K562 (cell line): ENCODE data around the gene DLL4. TPM values are rescaled to one million over a fixed set of nuclear protein-coding genes. Genes with fewer than 3 reads are reported as not detected.

Experiments used
- ATAC-seq: fragments of 200-7000 bp; cut with Tn5 transposase; 3 replicates; pipeline ENCODE4 v1.9.1; 2020; ENCODE audit warnings: moderate library complexity
- BruUV-seq: library from RNA; stranded (reverse); fragments of 400-500 nt; replicated peaks from 2 replicates; lab custom pipeline; 2021; lab: Mats Ljungman, UMichigan
- CTCF ChIA-PET: fragments of 300-600 bp; formaldehyde crosslinking; extraction: SDS; loops from one replicate; lab custom pipeline; 2021; ENCODE audit warnings: low intra/inter-chr PET ratio; lab: Yijun Ruan, JAX
- POLR2A ChIA-PET: fragments of 300-600, 350-650 bp; sonication (Branson Sonifier 250); formaldehyde crosslinking; extraction: SDS; loops from one replicate; lab custom pipeline; 2021; ENCODE audit warnings: antibody characterized with exemption, inconsistent platforms; lab: Yijun Ruan, JAX
- DNase-seq, 4 experiments: peaks; one replicate each; pipeline versions ENCODE4 v3.0.0 to v3.0.0-alpha.2; 2011 to 2018; ENCODE audit warnings: low spot score in 3 of 4, mixed read lengths in 3 of 4; ENCODE audit errors: extremely low read depth in 1 of 4
- FAIRE-seq: peaks from 2 replicates; lab custom pipeline; 2011; peaks lifted over from hg19 to GRCh38; lab: Jason Lieb, UNC
- H2AFZ ChIP-seq: 2 replicates; pipeline ENCODE4 v1.6.0; 2011; ENCODE audit warnings: low read depth, low read length, control low read depth, inconsistent platforms
- H3K27ac ChIP-seq: fragments of 200-600 bp; 3 replicates; pipeline ENCODE4 v1.8.0; 2011; ENCODE audit warnings: low read depth, mild to moderate bottlenecking, control low read depth, inconsistent platforms, low read length, moderate library complexity, mixed read lengths; ENCODE audit errors: extremely low read depth
- H3K27me3 ChIP-seq, 2 experiments: fragments of 300-600 bp in 1 of 2; 2 replicates in 1 of 2; 3 replicates in 1 of 2; pipeline versions ENCODE4 v1.6.0 to v1.8.0; 2011; ENCODE audit warnings: inconsistent platforms in 2 of 2, low read length in 2 of 2, mild to moderate bottlenecking in 1 of 2, mixed read lengths in 1 of 2, moderate library complexity in 1 of 2; ENCODE audit not compliant: control insufficient read depth in 2 of 2, insufficient read depth in 2 of 2
- H3K36me3 ChIP-seq: fragments of 300-600 bp; 3 replicates; pipeline ENCODE4 v1.8.0; 2011; ENCODE audit warnings: mild to moderate bottlenecking, low read length, inconsistent platforms; ENCODE audit not compliant: control insufficient read depth, insufficient read depth
- H3K4me1 ChIP-seq, 2 experiments: fragments of 200-600 bp in 1 of 2; replicated peaks in 1 of 2; 2 replicates in 1 of 2; 3 replicates in 1 of 2; pipeline versions ENCODE4 v1.5.1 to v1.8.0; 2011; ENCODE audit warnings: inconsistent platforms in 2 of 2, low read length in 2 of 2, mild to moderate bottlenecking in 1 of 2, mixed read lengths in 1 of 2, moderate library complexity in 1 of 2; ENCODE audit not compliant: control insufficient read depth in 2 of 2, insufficient read depth in 2 of 2
- H3K4me2 ChIP-seq: 2 replicates; pipeline ENCODE4 v1.6.1; 2011; ENCODE audit warnings: low read length, control low read depth, inconsistent platforms, mixed read lengths; ENCODE audit not compliant: insufficient read depth
- H3K4me3 ChIP-seq: fragments of 200-600 bp; sonication (generic), shearing (Covaris generic); 2 replicates; pipeline ENCODE4 v1.5.1; 2016; ENCODE audit warnings: control low read depth, inconsistent platforms
- H3K79me2 ChIP-seq: fragments of 200-600 bp; 3 replicates; pipeline ENCODE4 v1.8.0; 2011; ENCODE audit warnings: low read length, inconsistent platforms; ENCODE audit not compliant: control insufficient read depth, insufficient read depth
- H3K9ac ChIP-seq, 2 experiments: 2 replicates each; pipeline versions ENCODE4 v1.6.0 to v1.6.1; 2011; ENCODE audit warnings: low read depth in 2 of 2, low read length in 2 of 2, control low read depth in 1 of 2, inconsistent platforms in 1 of 2, mild to moderate bottlenecking in 1 of 2, mixed read lengths in 1 of 2; ENCODE audit not compliant: insufficient read depth in 1 of 2
- H3K9me1 ChIP-seq: one replicate; pipeline ENCODE4 v1.6.0; 2011; ENCODE audit warnings: inconsistent platforms, mild to moderate bottlenecking, low read length, moderate library complexity; ENCODE audit not compliant: control insufficient read depth, insufficient read depth
- H3K9me3 ChIP-seq: replicated peaks from 2 replicates; pipeline ENCODE4 v1.5.1; 2011; ENCODE audit warnings: low read depth, low read length, inconsistent platforms; ENCODE audit not compliant: control insufficient read depth, insufficient read depth
- H4K20me1 ChIP-seq: replicated peaks from 2 replicates; pipeline ENCODE4 v1.6.1; 2011; ENCODE audit warnings: low read length, inconsistent platforms, mixed read lengths; ENCODE audit not compliant: control insufficient read depth, insufficient read depth
- ELF4 ChIP-seq: fragments of 450-650 bp; formaldehyde crosslinking; IDR thresholded peaks from 2 replicates; pipeline ENCODE4 v1.4.0; 2022; ENCODE audit warnings: missing genetic modification characterization
- FOSL1 ChIP-seq: fragments of 200-800 bp; sonication (Bioruptor generic); conservative IDR thresholded peaks from 2 replicates; pipeline ENCODE4 v1.6.1; 2016; ENCODE audit warnings: missing genetic modification characterization, missing compliant biosample characterization
- FOXJ2 ChIP-seq: fragments of 200-800 bp; sonication (Bioruptor generic); IDR thresholded peaks from 2 replicates; pipeline ENCODE4 v1.6.1; 2016; ENCODE audit warnings: missing genetic modification characterization, missing compliant biosample characterization
- RNF2 ChIP-seq: sonication (generic); IDR thresholded peaks from 2 replicates; pipeline ENCODE4 v1.6.1; 2016
- SOX6 ChIP-seq: fragments of 450-650 bp; IDR thresholded peaks from 2 replicates; pipeline ENCODE4 v1.6.1; 2014; ENCODE audit warnings: mild to moderate bottlenecking
- SREBF2 ChIP-seq: sonication (generic); formaldehyde crosslinking; IDR thresholded peaks from 2 replicates; pipeline ENCODE4 v1.4.0; 2020; ENCODE audit warnings: mild to moderate bottlenecking, missing genetic modification reagents
- XRCC3 ChIP-seq: fragments of 450-650 bp; IDR thresholded peaks from 2 replicates; pipeline ENCODE4 v1.6.1; 2017; ENCODE audit warnings: mild to moderate bottlenecking, moderate library complexity
- ZNF184 ChIP-seq: sonication (generic); formaldehyde crosslinking; IDR thresholded peaks from 2 replicates; pipeline ENCODE4 v1.5.0; 2020; ENCODE audit warnings: missing genetic modification reagents
- ZNF644 ChIP-seq: fragments of 200-800 bp; sonication (Bioruptor generic); IDR thresholded peaks from 2 replicates; pipeline ENCODE4 v1.6.1; 2016; ENCODE audit warnings: low read depth, missing genetic modification characterization, missing compliant biosample characterization
- WGBS: fragments of 100-300 bp; shearing (Covaris generic); methylation state at CpG from one replicate; pipeline ENCODE4 v1.1.6; 2016; ENCODE audit warnings: low coverage, mixed read lengths; ENCODE audit not compliant: insufficient coverage; ENCODE audit errors: missing lambda C conversion rate; 5-methylcytosine and 5-hydroxymethylcytosine counted together
- in situ Hi-C: fragments of 300-500 bp; cut with MboI; formaldehyde crosslinking; loops from 4 replicates; pipeline ENCODE4 v1.15.0; 2018; ENCODE audit warnings: inconsistent platforms, mixed read lengths
- intact Hi-C: fragments of 100-400 bp; cut with micrococcal nuclease; formaldehyde crosslinking; loops from 2 replicates; pipeline ENCODE4 v1.14.2; 2022
- polyA plus RNA-seq, 8 experiments: library from polyadenylated mRNA; depleted of rRNA in 4 of 8; stranded (reverse) in 5 of 8; unstranded in 3 of 8; fragments of >200 nt; fragmentation: Nextera tagmentation in 2 of 8; fragmentation: Illumina TruSeq in 1 of 8; extraction: Ambion mirVana in 2 of 8; extraction: Trizol in 1 of 8; gene quantifications; 2 replicates each; pipeline versions ENCODE4 v1.2.1 to v1.2.3, GENCODE V29; 2011 to 2014; ENCODE audit warnings: inconsistent platforms in 1 of 8, missing spikeins in 1 of 8
- total RNA-seq, 7 experiments: library from RNA; depleted of rRNA in 6 of 7; stranded (reverse); fragments of >200 nt in 6 of 7; fragmentation: Illumina TruSeq in 2 of 7; extraction: Trizol in 2 of 7; gene quantifications; 2 replicates each; pipeline versions ENCODE4 v1.2.1 to v1.2.3, GENCODE V29; 2011 to 2021; ENCODE audit warnings: low replicate concordance in 1 of 7
- TF ChIP-seq, protein P1 (sequence below), 2 experiments: fragments of 450-650 bp; formaldehyde crosslinking in 1 of 2; IDR thresholded peaks; 2 replicates each; pipeline versions ENCODE4 v1.4.0 to v1.6.1; 2014 to 2020; ENCODE audit warnings: mild to moderate bottlenecking in 2 of 2, borderline replicate concordance in 1 of 2, low read depth in 1 of 2
- TF ChIP-seq, protein P2 (sequence below), 2 experiments: fragments of 450-650 bp; conservative IDR thresholded peaks; 2 replicates each; pipeline ENCODE4 v1.6.1; 2017; ENCODE audit warnings: mild to moderate bottlenecking in 2 of 2, moderate library complexity in 2 of 2

The DLL4 gene
- total and polyA plus RNA-seq, 9 of the 15 experiments (the other 6 are each of a cell fraction or from before 2014, with no cell fraction given): 0.04 to 1.1 (median 0.41) TPM; not detected in 1

DNA sequence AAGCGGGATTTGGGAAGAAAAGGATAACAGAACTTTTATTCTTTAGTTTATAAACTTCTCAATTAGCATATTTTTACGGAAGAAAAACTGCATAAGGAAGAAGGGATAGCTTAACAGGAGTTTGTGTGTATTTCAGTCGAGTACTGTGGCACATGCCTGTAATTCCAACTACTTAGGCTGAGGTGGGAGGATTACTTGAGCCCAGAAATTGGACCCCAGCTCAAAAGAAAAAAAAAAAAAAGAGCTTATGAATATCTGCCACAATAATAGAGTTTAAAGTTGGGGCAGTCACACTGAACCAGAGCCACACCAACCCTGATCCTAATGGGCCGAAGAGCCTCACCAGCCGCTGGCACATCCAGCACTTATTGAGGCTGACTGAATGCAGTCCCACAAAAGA lies 55.3 kb downstream of the DLL4 start:
- ChIA-PET CTCF (no interaction called here), POLR2A (interaction anchor here (0.8 to 1.2 kb wide), 3 partner anchors 11 to 235 kb away, joined by 3 read pairs; no protein-coding TSS in a partner anchor)
- intact Hi-C loops: no loop called here
- H3K4me3 ChIP-seq: no peak overlapping the region
- no TSS peak for BruUV-seq
- H3K9me1 ChIP-seq: no peaks in the 10 kb centered on the region
- H3K4me2 ChIP-seq: no peak overlapping the region
- no peak overlapping the region for H2AFZ ChIP-seq
- peaks cover 90% of the 10 kb centered on the region for H3K36me3 ChIP-seq
- no peaks in the 10 kb centered on the region for H3K79me2 ChIP-seq
- no peaks in the 10 kb centered on the region for H3K27me3 ChIP-seq
- no peak overlapping the region for H3K27ac ChIP-seq
- WGBS: 93% methylated on average over 5 of the region's 5 CpGs
- peaks cover 6% of the 10 kb centered on the region; the same call in 1 of the 2 replicates for H4K20me1 ChIP-seq
- FAIRE-seq (no peak), ATAC-seq (no peak), DNase-seq (no peak)
- in situ Hi-C loops: no loop called here
- H3K4me1 ChIP-seq: no peaks in the 10 kb centered on the region
- no peaks in the 10 kb centered on the region for H3K9me3 ChIP-seq
- no peak overlapping the region for H3K9ac ChIP-seq
- TF ChIP-seq XRCC3: no peak
- no peak for TF ChIP-seq ELF4 (CRISPR knock-in tag)
- TF ChIP-seq, protein P1, sequence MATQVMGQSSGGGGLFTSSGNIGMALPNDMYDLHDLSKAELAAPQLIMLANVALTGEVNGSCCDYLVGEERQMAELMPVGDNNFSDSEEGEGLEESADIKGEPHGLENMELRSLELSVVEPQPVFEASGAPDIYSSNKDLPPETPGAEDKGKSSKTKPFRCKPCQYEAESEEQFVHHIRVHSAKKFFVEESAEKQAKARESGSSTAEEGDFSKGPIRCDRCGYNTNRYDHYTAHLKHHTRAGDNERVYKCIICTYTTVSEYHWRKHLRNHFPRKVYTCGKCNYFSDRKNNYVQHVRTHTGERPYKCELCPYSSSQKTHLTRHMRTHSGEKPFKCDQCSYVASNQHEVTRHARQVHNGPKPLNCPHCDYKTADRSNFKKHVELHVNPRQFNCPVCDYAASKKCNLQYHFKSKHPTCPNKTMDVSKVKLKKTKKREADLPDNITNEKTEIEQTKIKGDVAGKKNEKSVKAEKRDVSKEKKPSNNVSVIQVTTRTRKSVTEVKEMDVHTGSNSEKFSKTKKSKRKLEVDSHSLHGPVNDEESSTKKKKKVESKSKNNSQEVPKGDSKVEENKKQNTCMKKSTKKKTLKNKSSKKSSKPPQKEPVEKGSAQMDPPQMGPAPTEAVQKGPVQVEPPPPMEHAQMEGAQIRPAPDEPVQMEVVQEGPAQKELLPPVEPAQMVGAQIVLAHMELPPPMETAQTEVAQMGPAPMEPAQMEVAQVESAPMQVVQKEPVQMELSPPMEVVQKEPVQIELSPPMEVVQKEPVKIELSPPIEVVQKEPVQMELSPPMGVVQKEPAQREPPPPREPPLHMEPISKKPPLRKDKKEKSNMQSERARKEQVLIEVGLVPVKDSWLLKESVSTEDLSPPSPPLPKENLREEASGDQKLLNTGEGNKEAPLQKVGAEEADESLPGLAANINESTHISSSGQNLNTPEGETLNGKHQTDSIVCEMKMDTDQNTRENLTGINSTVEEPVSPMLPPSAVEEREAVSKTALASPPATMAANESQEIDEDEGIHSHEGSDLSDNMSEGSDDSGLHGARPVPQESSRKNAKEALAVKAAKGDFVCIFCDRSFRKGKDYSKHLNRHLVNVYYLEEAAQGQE (IDR thresholded peaks at IDR 0.05; ENCODE audit: borderline replicate concordance): no peak
- TF ChIP-seq, protein P1 (CRISPR knock-in tag; IDR thresholded peaks at IDR 0.05; ENCODE audit: low read depth): no peak
- TF ChIP-seq RNF2: no peak
- TF ChIP-seq, protein P2, sequence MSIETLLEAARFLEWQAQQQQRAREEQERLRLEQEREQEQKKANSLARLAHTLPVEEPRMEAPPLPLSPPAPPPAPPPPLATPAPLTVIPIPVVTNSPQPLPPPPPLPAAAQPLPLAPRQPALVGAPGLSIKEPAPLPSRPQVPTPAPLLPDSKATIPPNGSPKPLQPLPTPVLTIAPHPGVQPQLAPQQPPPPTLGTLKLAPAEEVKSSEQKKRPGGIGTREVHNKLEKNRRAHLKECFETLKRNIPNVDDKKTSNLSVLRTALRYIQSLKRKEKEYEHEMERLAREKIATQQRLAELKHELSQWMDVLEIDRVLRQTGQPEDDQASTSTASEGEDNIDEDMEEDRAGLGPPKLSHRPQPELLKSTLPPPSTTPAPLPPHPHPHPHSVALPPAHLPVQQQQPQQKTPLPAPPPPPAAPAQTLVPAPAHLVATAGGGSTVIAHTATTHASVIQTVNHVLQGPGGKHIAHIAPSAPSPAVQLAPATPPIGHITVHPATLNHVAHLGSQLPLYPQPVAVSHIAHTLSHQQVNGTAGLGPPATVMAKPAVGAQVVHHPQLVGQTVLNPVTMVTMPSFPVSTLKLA (conservative IDR thresholded peaks at IDR 0.05): no peak
- TF ChIP-seq FOXJ2 (tag): no peak
- no peak for TF ChIP-seq ZNF644 (tag)
- TF ChIP-seq FOSL1 (tag): no peak
- no peak for TF ChIP-seq SOX6
- no peak for TF ChIP-seq ZNF184 (CRISPR knock-in tag)
- TF ChIP-seq SREBF2 (CRISPR knock-in tag): no peak
